HepG2 (cell line): ENCODE measurements around the gene CLIP2. TPM values are rescaled to one million over a fixed set of nuclear protein-coding genes. Genes with fewer than 3 reads are reported as not detected.

Source experiments
- BRCA1 ChIP-seq: sonication (generic); formaldehyde crosslinking; IDR thresholded peaks from 2 replicates; pipeline ENCODE4 v1.4.0; 2020; ENCODE audit warnings: missing genetic modification reagents
- DNMT1 ChIP-seq: sonication (generic); formaldehyde crosslinking; IDR thresholded peaks from 2 replicates; pipeline ENCODE4 v1.5.1; 2020; ENCODE audit warnings: mild to moderate bottlenecking, missing genetic modification reagents
- EED ChIP-seq: sonication (generic); formaldehyde crosslinking; IDR thresholded peaks from 2 replicates; pipeline ENCODE4 v1.5.0; 2020; ENCODE audit warnings: mild to moderate bottlenecking, missing genetic modification reagents
- HHEX ChIP-seq: IDR thresholded peaks from 2 replicates; pipeline ENCODE4 v1.6.1; 2016; ENCODE audit warnings: control low read depth
- HOXA9 ChIP-seq: sonication (generic); formaldehyde crosslinking; IDR thresholded peaks from 2 replicates; pipeline ENCODE4 v1.8.1; 2022; ENCODE audit warnings: missing genetic modification reagents, mild to moderate bottlenecking, moderate library complexity, borderline replicate concordance
- JUND ChIP-seq: sonication (generic); formaldehyde crosslinking; IDR thresholded peaks from 2 replicates; pipeline ENCODE4 v1.8.0; 2022; ENCODE audit warnings: mild to moderate bottlenecking, missing genetic modification reagents
- KDM6A ChIP-seq: IDR thresholded peaks from 2 replicates; pipeline ENCODE4 v1.6.1; 2016; ENCODE audit warnings: low read depth
- MAF1 ChIP-seq: sonication (generic); formaldehyde crosslinking; IDR thresholded peaks from 2 replicates; pipeline ENCODE4 v1.5.0; 2020; ENCODE audit warnings: missing genetic modification reagents, borderline replicate concordance
- MXD4 ChIP-seq: IDR thresholded peaks from 2 replicates; pipeline ENCODE4 v1.6.1; 2016; ENCODE audit warnings: mild to moderate bottlenecking, missing biosample characterization, missing genetic modification reagents
- NBN ChIP-seq: fragments of 450-650 bp; conservative IDR thresholded peaks from 2 replicates; pipeline ENCODE4 v1.6.1; 2017
- NFKB2 ChIP-seq: sonication (generic); formaldehyde crosslinking; IDR thresholded peaks from 2 replicates; pipeline ENCODE4 v1.4.0; 2020; ENCODE audit warnings: missing genetic modification reagents, borderline replicate concordance
- POLR2A ChIP-seq, 2 experiments: IDR thresholded peaks; 2 replicates each; pipeline ENCODE4 v1.6.1; 2011; ENCODE audit warnings: low read depth in 2 of 2, low read length in 2 of 2, mild to moderate bottlenecking in 1 of 2, moderate library complexity in 1 of 2; ENCODE audit not compliant: insufficient read depth in 1 of 2
- RBAK ChIP-seq: sonication (generic); formaldehyde crosslinking; IDR thresholded peaks from 2 replicates; pipeline ENCODE4 v1.5.1; 2020; ENCODE audit warnings: mild to moderate bottlenecking, missing genetic modification reagents
- TGIF2 ChIP-seq: IDR thresholded peaks from 2 replicates; pipeline ENCODE4 v1.6.1; 2016; ENCODE audit warnings: control low read depth, missing compliant biosample characterization
- TOE1 ChIP-seq: sonication (generic); formaldehyde crosslinking; IDR thresholded peaks from 2 replicates; pipeline ENCODE4 v1.4.0; 2020; ENCODE audit warnings: mild to moderate bottlenecking, missing genetic modification reagents
- TOPORS ChIP-seq: sonication (generic); formaldehyde crosslinking; IDR thresholded peaks from 2 replicates; pipeline ENCODE4 v1.8.0; 2023; ENCODE audit warnings: mild to moderate bottlenecking, missing genetic modification reagents
- ZBTB7A ChIP-seq: sonication (generic); formaldehyde crosslinking; IDR thresholded peaks from 2 replicates; pipeline ENCODE4 v1.8.0; 2022; ENCODE audit warnings: mild to moderate bottlenecking, missing genetic modification reagents
- ZNF160 ChIP-seq: sonication (generic); formaldehyde crosslinking; IDR thresholded peaks from 2 replicates; pipeline ENCODE4 v1.8.0; 2022; ENCODE audit warnings: mild to moderate bottlenecking, inconsistent platforms, missing genetic modification reagents
- ZNF367 ChIP-seq: sonication (generic); formaldehyde crosslinking; IDR thresholded peaks from 2 replicates; pipeline ENCODE4 v1.4.0; 2020; ENCODE audit warnings: missing genetic modification reagents, borderline replicate concordance
- ZNF703 ChIP-seq: sonication (generic); formaldehyde crosslinking; IDR thresholded peaks from 2 replicates; pipeline ENCODE4 v1.5.1; 2020; ENCODE audit warnings: missing genetic modification reagents, mild to moderate bottlenecking, moderate library complexity, borderline replicate concordance
- ZNF772 ChIP-seq: sonication (generic); formaldehyde crosslinking; IDR thresholded peaks from 2 replicates; pipeline ENCODE4 v1.5.0; 2020; ENCODE audit warnings: mild to moderate bottlenecking, missing genetic modification reagents
- polyA plus RNA-seq, 8 experiments: library from polyadenylated mRNA; depleted of rRNA in 3 of 8; stranded (reverse) in 7 of 8; unstranded in 1 of 8; fragments of >200 nt; fragmentation: Illumina TruSeq in 4 of 8; extraction: Trizol in 4 of 8; gene quantifications; 2 replicates each; pipeline versions ENCODE4 v1.2.1 to v1.2.3, GENCODE V29; 2011 to 2016; ENCODE audit warnings: low read depth in 4 of 8, missing spikeins in 1 of 8, mixed read lengths in 1 of 8; ENCODE audit not compliant: insufficient read depth in 1 of 8
- total RNA-seq, 5 experiments: library from RNA; depleted of rRNA; stranded (reverse); fragments of >200 nt; fragmentation: Illumina TruSeq; extraction: Trizol; gene quantifications; 2 replicates each; pipeline ENCODE4 v1.2.3, GENCODE V29; 2016; ENCODE audit warnings: low read depth in 1 of 5
- TF ChIP-seq, protein P1 (sequence below): sonication (generic); formaldehyde crosslinking; IDR thresholded peaks from 2 replicates; pipeline ENCODE4 v1.4.0; 2020; ENCODE audit warnings: missing genetic modification reagents
- TF ChIP-seq, protein P2 (sequence below): sonication (generic); formaldehyde crosslinking; IDR thresholded peaks from 2 replicates; pipeline ENCODE4 v1.4.0; 2020; ENCODE audit warnings: low read depth, mild to moderate bottlenecking, missing genetic modification reagents
- TF ChIP-seq, protein P3 (sequence below): IDR thresholded peaks from 2 replicates; pipeline ENCODE4 v1.6.1; 2016; ENCODE audit warnings: mild to moderate bottlenecking, missing biosample characterization, missing genetic modification reagents

CLIP2 gene
- total and polyA plus RNA-seq, 2 of the 13 experiments (the other 11 are each of a cell fraction or from before 2014, with no cell fraction given): 6.5 to 17.4 TPM

DNA sequence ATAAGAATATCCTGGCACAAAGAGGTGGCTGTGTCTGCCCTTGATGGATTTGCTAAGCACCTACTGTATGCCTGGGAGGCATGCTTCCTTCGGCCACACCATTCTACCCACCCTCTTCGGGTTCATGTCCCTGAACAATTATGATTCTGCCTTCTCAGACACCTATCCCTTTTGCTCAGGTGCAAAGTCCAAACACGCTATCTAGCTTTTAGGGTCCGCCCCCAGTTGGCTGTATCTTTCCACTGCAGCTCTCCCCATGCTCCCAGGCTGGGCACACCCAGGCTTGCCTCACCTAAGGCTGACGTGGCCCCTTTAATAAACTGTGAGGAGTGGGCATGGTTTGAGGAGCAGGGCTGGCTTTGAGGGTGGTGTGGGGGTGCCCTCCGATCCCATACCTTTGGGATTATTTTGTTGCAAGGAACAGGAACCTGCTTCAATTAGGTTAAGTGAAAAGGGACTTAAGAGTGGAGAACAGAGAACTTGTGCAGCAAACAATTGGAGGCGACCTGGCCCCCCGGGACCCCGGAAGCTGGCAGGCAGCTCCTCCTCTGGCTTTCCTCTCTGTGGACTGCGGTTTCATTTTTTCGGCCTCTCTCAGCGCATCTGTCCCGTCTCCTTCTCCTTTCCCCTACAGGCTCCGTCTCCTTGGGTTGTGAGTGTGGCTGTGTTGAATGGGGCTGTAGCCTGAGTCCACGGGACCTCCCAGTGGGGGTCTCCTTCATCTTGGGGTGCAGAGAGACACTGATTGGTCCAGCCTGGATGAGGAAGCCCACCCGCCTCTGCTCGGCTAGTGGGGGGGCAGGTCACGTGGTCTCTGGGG, 3.8 kb downstream of the CLIP2 start (continued):
- 0 out of 2 replicates have a peak, but pooled peaks have one; percentile 82 for TF ChIP-seq TGIF2 (CRISPR knock-in tag)
- TF ChIP-seq TOPORS (CRISPR knock-in tag): no peak
- no peak; the same call in 1 of the 2 replicates for TF ChIP-seq ZNF160 (CRISPR knock-in tag)
- TF ChIP-seq TOE1 (CRISPR knock-in tag): no peak
- TF ChIP-seq ZNF772 (CRISPR knock-in tag): peak; percentile 42; the same call in 1 of the 2 replicates
- no peak for TF ChIP-seq ZNF703 (CRISPR knock-in tag)
- TF ChIP-seq NBN: no peak
- TF ChIP-seq POLR2A (IDR thresholded peaks at IDR 0.05; ENCODE audit: insufficient read depth in 1 of 2, low read depth in 2 of 2, low read length in 2 of 2): peak; percentile 80
- TF ChIP-seq JUND: peak; percentile 69
- TF ChIP-seq HHEX: no peak
- TF ChIP-seq, protein P1, sequence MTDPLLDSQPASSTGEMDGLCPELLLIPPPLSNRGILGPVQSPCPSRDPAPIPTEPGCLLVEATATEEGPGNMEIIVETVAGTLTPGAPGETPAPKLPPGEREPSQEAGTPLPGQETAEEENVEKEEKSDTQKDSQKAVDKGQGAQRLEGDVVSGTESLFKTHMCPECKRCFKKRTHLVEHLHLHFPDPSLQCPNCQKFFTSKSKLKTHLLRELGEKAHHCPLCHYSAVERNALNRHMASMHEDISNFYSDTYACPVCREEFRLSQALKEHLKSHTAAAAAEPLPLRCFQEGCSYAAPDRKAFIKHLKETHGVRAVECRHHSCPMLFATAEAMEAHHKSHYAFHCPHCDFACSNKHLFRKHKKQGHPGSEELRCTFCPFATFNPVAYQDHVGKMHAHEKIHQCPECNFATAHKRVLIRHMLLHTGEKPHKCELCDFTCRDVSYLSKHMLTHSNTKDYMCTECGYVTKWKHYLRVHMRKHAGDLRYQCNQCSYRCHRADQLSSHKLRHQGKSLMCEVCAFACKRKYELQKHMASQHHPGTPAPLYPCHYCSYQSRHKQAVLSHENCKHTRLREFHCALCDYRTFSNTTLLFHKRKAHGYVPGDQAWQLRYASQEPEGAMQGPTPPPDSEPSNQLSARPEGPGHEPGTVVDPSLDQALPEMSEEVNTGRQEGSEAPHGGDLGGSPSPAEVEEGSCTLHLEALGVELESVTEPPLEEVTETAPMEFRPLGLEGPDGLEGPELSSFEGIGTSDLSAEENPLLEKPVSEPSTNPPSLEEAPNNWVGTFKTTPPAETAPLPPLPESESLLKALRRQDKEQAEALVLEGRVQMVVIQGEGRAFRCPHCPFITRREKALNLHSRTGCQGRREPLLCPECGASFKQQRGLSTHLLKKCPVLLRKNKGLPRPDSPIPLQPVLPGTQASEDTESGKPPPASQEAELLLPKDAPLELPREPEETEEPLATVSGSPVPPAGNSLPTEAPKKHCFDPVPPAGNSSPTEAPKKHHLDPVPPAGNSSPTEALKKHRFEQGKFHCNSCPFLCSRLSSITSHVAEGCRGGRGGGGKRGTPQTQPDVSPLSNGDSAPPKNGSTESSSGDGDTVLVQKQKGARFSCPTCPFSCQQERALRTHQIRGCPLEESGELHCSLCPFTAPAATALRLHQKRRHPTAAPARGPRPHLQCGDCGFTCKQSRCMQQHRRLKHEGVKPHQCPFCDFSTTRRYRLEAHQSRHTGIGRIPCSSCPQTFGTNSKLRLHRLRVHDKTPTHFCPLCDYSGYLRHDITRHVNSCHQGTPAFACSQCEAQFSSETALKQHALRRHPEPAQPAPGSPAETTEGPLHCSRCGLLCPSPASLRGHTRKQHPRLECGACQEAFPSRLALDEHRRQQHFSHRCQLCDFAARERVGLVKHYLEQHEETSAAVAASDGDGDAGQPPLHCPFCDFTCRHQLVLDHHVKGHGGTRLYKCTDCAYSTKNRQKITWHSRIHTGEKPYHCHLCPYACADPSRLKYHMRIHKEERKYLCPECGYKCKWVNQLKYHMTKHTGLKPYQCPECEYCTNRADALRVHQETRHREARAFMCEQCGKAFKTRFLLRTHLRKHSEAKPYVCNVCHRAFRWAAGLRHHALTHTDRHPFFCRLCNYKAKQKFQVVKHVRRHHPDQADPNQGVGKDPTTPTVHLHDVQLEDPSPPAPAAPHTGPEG: no peak; the same call in 1 of the 2 replicates
- no peak for TF ChIP-seq BRCA1 (CRISPR knock-in tag)
- TF ChIP-seq, protein P2, sequence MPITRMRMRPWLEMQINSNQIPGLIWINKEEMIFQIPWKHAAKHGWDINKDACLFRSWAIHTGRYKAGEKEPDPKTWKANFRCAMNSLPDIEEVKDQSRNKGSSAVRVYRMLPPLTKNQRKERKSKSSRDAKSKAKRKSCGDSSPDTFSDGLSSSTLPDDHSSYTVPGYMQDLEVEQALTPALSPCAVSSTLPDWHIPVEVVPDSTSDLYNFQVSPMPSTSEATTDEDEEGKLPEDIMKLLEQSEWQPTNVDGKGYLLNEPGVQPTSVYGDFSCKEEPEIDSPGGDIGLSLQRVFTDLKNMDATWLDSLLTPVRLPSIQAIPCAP (CRISPR knock-in tag): no peak
- no peak; the same call in 1 of the 2 replicates for TF ChIP-seq NFKB2
- TF ChIP-seq EED (CRISPR knock-in tag): no peak
- peak; percentile 63; the same call in 1 of the 2 replicates for TF ChIP-seq KDM6A (CRISPR knock-in tag)
- TF ChIP-seq DNMT1 (CRISPR knock-in tag): no peak
- TF ChIP-seq MAF1 (CRISPR knock-in tag): no peak
- TF ChIP-seq RBAK (CRISPR knock-in tag): no peak
- TF ChIP-seq MXD4: no peak
- TF ChIP-seq, protein P3, sequence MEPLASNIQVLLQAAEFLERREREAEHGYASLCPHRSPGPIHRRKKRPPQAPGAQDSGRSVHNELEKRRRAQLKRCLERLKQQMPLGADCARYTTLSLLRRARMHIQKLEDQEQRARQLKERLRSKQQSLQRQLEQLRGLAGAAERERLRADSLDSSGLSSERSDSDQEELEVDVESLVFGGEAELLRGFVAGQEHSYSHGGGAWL (CRISPR knock-in tag): peak; percentile 46; the same call in 1 of the 2 replicates
- peak; percentile 68; the same call in 1 of the 2 replicates for TF ChIP-seq ZBTB7A (CRISPR knock-in tag)
- TF ChIP-seq ZNF367: no peak
- no peak for TF ChIP-seq HOXA9 (CRISPR knock-in tag)
